GM12878 (cell line): ENCODE results near the gene PIK3R5. TPM values are rescaled to one million over a fixed set of nuclear protein-coding genes. Genes with fewer than 3 reads are reported as not detected.

Experiments used
- BHLHE40 ChIP-seq, 2 experiments: fragments of 450-650 bp in 1 of 2; IDR thresholded peaks; 2 replicates each; pipeline ENCODE4 v1.6.1; 2011 to 2017; ENCODE audit warnings: low read depth in 2 of 2, borderline replicate concordance in 1 of 2, improper control_type of control experiment in 1 of 2, low read length in 1 of 2, mild to moderate bottlenecking in 1 of 2
- BRCA1 ChIP-seq: IDR thresholded peaks from 2 replicates; pipeline ENCODE4 v1.6.1; 2011; ENCODE audit warnings: low read depth, low read length, improper control_type of control experiment
- CREB1 ChIP-seq: IDR thresholded peaks from 2 replicates; pipeline ENCODE4 v1.6.1; 2012; ENCODE audit warnings: low read depth, mild to moderate bottlenecking, inconsistent platforms
- DPF2 ChIP-seq: fragments of 450-650 bp; IDR thresholded peaks from 2 replicates; pipeline ENCODE4 v1.6.1; 2017; ENCODE audit warnings: mild to moderate bottlenecking
- EED ChIP-seq: sonication (generic); IDR thresholded peaks from 2 replicates; pipeline ENCODE4 v1.6.1; 2016; ENCODE audit warnings: antibody characterized with exemption, low read depth
- HDAC6 ChIP-seq: fragments of 200-600 bp; sonication (generic); IDR thresholded peaks from one replicate; pipeline ENCODE4 v1.8.0; 2017; ENCODE audit warnings: antibody characterized with exemption; ENCODE audit not compliant: unreplicated experiment
- KDM1A ChIP-seq: fragments of 200-600 bp; sonication (generic); IDR thresholded peaks from 2 replicates; pipeline ENCODE4 v1.6.1; 2016; ENCODE audit warnings: borderline replicate concordance
- MYC ChIP-seq: IDR thresholded peaks from 2 replicates; pipeline ENCODE4 v1.6.1; 2011; ENCODE audit warnings: mild to moderate bottlenecking, low read length, moderate library complexity, inconsistent platforms; ENCODE audit not compliant: insufficient read depth, insufficient replicate concordance, insufficient read length, severe bottlenecking
- NR2C2 ChIP-seq: IDR thresholded peaks from 2 replicates; pipeline ENCODE4 v1.6.1; 2011; ENCODE audit warnings: borderline replicate concordance, low read depth; ENCODE audit not compliant: control insufficient read depth, insufficient read length
- NR2F1 ChIP-seq: fragments of 450-650 bp; conservative IDR thresholded peaks from 2 replicates; pipeline ENCODE4 v1.6.1; 2017; ENCODE audit warnings: mild to moderate bottlenecking
- PAX8 ChIP-seq: fragments of 450-650 bp; IDR thresholded peaks from 2 replicates; pipeline ENCODE4 v1.6.1; 2017; ENCODE audit warnings: mild to moderate bottlenecking, moderate library complexity
- SIN3A ChIP-seq: IDR thresholded peaks from 2 replicates; pipeline ENCODE4 v1.6.1; 2012; ENCODE audit warnings: low read depth, low read length, improper control_type of control experiment
- SMARCA5 ChIP-seq: fragments of 450-650 bp; IDR thresholded peaks from 2 replicates; pipeline ENCODE4 v1.6.1; 2017; ENCODE audit warnings: mild to moderate bottlenecking
- SREBF1 ChIP-seq: IDR thresholded peaks from 2 replicates; pipeline ENCODE4 v1.6.1; 2012; ENCODE audit warnings: mild to moderate bottlenecking, low read length
- SRF ChIP-seq, 2 experiments: IDR thresholded peaks; 2 replicates each; pipeline ENCODE4 v1.6.1; 2011; ENCODE audit warnings: low read depth in 2 of 2, low read length in 2 of 2, mild to moderate bottlenecking in 1 of 2, moderate library complexity in 1 of 2
- SUPT20H ChIP-seq: IDR thresholded peaks from 2 replicates; pipeline ENCODE4 v1.6.1; 2011; ENCODE audit warnings: low read depth, mild to moderate bottlenecking, low read length, moderate library complexity, borderline replicate concordance; ENCODE audit not compliant: control insufficient read depth
- TBL1XR1 ChIP-seq: IDR thresholded peaks from 2 replicates; pipeline ENCODE4 v1.6.1; 2012; ENCODE audit warnings: low read depth, low read length, improper control_type of control experiment
- ZBED1 ChIP-seq: IDR thresholded peaks from 2 replicates; pipeline ENCODE4 v1.6.1; 2016; ENCODE audit warnings: borderline replicate concordance
- ZZZ3 ChIP-seq: IDR thresholded peaks from 2 replicates; pipeline ENCODE4 v1.6.1; 2011; ENCODE audit warnings: low read depth; ENCODE audit not compliant: control insufficient read depth, insufficient read length
- polyA plus RNA-seq, 11 experiments: library from polyadenylated mRNA; depleted of rRNA in 4 of 11; unstranded in 6 of 11; stranded (reverse) in 5 of 11; fragments of >200 nt; fragmentation: Nextera tagmentation in 4 of 11; fragmentation: Illumina TruSeq in 1 of 11; extraction: Ambion mirVana in 4 of 11; extraction: Trizol in 1 of 11; gene quantifications; 1 replicate in 1 of 11; 2 replicates in 10 of 11; pipeline versions ENCODE4 v1.2.1 to v1.2.3, GENCODE V29; 2011 to 2016; ENCODE audit warnings: inconsistent platforms in 2 of 11, missing spikeins in 2 of 11, low read depth in 1 of 11
- total RNA-seq, 4 experiments: library from RNA; depleted of rRNA in 3 of 4; stranded (reverse); fragments of >200 nt in 3 of 4; fragmentation: Illumina TruSeq in 1 of 4; extraction: Trizol in 1 of 4; gene quantifications; 2 replicates each; pipeline versions ENCODE4 v1.2.1 to v1.2.3, GENCODE V29; 2013 to 2021
- TF ChIP-seq, protein P1 (sequence below): fragments of 450-650 bp; formaldehyde crosslinking; IDR thresholded peaks from 2 replicates; pipeline ENCODE4 v1.5.0; 2022; ENCODE audit warnings: mild to moderate bottlenecking, missing genetic modification characterization
- TF ChIP-seq, protein P2 (sequence below): fragments of 450-650 bp; formaldehyde crosslinking; IDR thresholded peaks from 2 replicates; pipeline ENCODE4 v1.4.0; 2022; ENCODE audit warnings: mild to moderate bottlenecking, moderate library complexity
- TF ChIP-seq, protein P3 (sequence below): fragments of 450-650 bp; IDR thresholded peaks from 2 replicates; pipeline ENCODE4 v1.6.1; 2014; ENCODE audit warnings: mild to moderate bottlenecking

PIK3R5 gene
- total and polyA plus RNA-seq, 10 of the 15 experiments (the other 5 are each of a cell fraction or from before 2014, with no cell fraction given): 9.5 to 50.8 (median 35.5) TPM

DNA sequence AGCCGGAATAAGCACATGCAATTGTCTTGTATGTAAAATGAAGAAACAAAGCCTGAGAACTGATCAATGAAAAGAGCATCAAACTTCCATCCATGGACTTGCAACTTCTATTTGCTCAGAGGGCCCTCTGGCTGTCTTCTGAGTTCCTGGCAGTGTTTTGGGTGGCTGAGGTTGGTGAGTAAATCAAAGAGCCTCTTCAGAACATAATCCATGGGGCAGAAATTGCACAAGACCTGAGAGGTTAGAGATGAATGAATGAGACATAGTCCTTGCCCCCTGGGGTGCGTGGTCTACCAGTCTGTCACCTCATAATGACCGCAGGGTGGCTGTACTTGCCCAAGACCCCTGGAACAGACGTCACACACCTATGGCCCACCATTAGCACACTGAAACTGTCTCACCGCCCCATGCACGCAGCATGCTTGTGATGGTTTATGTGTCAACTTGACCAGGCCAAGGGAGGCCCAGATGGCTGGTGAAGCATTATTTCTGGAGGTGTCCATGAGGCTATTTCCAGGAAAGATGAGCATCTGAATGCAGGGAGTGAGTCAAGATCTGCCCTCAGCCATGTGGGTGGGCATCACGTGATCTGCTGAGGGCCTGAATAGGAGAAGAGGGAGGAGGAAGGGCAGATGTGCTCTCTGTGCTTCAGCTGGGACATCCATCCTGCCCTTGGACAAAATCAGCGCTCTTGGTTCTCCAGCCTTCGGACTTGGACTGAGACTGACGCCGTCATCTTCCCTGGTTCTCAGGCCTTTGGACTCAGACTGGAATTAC is 106.3 kb downstream of the PIK3R5 start (continued):
- TF ChIP-seq, protein P1, sequence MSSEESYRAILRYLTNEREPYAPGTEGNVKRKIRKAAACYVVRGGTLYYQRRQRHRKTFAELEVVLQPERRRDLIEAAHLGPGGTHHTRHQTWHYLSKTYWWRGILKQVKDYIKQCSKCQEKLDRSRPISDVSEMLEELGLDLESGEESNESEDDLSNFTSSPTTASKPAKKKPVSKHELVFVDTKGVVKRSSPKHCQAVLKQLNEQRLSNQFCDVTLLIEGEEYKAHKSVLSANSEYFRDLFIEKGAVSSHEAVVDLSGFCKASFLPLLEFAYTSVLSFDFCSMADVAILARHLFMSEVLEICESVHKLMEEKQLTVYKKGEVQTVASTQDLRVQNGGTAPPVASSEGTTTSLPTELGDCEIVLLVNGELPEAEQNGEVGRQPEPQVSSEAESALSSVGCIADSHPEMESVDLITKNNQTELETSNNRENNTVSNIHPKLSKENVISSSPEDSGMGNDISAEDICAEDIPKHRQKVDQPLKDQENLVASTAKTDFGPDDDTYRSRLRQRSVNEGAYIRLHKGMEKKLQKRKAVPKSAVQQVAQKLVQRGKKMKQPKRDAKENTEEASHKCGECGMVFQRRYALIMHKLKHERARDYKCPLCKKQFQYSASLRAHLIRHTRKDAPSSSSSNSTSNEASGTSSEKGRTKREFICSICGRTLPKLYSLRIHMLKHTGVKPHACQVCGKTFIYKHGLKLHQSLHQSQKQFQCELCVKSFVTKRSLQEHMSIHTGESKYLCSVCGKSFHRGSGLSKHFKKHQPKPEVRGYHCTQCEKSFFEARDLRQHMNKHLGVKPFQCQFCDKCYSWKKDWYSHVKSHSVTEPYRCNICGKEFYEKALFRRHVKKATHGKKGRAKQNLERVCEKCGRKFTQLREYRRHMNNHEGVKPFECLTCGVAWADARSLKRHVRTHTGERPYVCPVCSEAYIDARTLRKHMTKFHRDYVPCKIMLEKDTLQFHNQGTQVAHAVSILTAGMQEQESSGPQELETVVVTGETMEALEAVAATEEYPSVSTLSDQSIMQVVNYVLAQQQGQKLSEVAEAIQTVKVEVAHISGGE (CRISPR knock-in tag): peak; percentile 49; the same call in 1 of the 2 replicates
- TF ChIP-seq KDM1A (no peak), ZBED1 (no peak; the same call in 1 of the 2 replicates), EED (peak; percentile 70), SREBF1 (no peak), BHLHE40 (IDR thresholded peaks at IDR 0.05; ENCODE audit: borderline replicate concordance in 1 of 2, low read depth in 2 of 2, low read length in 1 of 2) (peak; percentile 76 to 89), NR2C2 (no peak), TBL1XR1 (no peak), MYC (no peak), CREB1 (no peak; the same call in 1 of the 2 replicates), SUPT20H (no peak), ZZZ3 (no peak), NR2F1 (peak; percentile 90), SRF (IDR thresholded peaks at IDR 0.05; ENCODE audit: low read depth in 2 of 2, low read length in 2 of 2) (no peak), PAX8 (no peak), BRCA1 (no peak), HDAC6 (no peak), SMARCA5 (0 out of 2 replicates have a peak, but pooled peaks have one; percentile 8), SIN3A (0 out of 2 replicates have a peak, but pooled peaks have one; percentile 26), DPF2 (peak; percentile 73; the same call in 1 of the 2 replicates)
- TF ChIP-seq, protein P2, sequence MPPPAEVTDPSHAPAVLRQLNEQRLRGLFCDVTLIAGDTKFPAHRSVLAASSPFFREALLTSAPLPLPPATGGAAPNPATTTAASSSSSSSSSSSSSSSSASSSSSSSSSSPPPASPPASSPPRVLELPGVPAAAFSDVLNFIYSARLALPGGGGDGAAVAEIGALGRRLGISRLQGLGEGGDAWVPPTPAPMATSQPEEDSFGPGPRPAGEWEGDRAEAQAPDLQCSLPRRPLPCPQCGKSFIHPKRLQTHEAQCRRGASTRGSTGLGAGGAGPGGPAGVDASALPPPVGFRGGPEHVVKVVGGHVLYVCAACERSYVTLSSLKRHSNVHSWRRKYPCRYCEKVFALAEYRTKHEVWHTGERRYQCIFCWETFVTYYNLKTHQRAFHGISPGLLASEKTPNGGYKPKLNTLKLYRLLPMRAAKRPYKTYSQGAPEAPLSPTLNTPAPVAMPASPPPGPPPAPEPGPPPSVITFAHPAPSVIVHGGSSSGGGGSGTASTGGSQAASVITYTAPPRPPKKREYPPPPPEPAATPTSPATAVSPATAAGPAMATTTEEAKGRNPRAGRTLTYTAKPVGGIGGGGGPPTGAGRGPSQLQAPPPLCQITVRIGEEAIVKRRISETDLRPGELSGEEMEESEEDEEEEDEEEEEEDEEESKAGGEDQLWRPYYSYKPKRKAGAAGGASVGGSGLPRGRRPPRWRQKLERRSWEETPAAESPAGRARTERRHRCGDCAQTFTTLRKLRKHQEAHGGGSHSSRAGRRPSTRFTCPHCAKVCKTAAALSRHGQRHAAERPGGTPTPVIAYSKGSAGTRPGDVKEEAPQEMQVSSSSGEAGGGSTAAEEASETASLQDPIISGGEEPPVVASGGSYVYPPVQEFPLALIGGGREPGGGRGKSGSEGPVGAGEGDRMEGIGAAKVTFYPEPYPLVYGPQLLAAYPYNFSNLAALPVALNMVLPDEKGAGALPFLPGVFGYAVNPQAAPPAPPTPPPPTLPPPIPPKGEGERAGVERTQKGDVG (CRISPR knock-in tag): peak; percentile 59; the same call in 1 of the 2 replicates
- TF ChIP-seq, protein P3, sequence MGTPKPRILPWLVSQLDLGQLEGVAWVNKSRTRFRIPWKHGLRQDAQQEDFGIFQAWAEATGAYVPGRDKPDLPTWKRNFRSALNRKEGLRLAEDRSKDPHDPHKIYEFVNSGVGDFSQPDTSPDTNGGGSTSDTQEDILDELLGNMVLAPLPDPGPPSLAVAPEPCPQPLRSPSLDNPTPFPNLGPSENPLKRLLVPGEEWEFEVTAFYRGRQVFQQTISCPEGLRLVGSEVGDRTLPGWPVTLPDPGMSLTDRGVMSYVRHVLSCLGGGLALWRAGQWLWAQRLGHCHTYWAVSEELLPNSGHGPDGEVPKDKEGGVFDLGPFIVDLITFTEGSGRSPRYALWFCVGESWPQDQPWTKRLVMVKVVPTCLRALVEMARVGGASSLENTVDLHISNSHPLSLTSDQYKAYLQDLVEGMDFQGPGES: no peak
